Activated naive CD8-positive, alpha-beta T cell (primary cell): ENCODE measurements around the gene PEX11A.

Experiments used
- H3K27ac Mint-ChIP-seq: one replicate; pipeline ENCODE4 v1.8.0; 2021; ENCODE audit warnings: mixed read lengths
- H3K27me3 Mint-ChIP-seq: one replicate; pipeline ENCODE4 v1.8.0; 2021; ENCODE audit warnings: mixed read lengths
- H3K36me3 Mint-ChIP-seq: one replicate; pipeline ENCODE4 v1.8.0; 2021; ENCODE audit warnings: mixed read lengths
- H3K4me1 Mint-ChIP-seq: one replicate; pipeline ENCODE4 v1.8.0; 2021; ENCODE audit warnings: low read depth, mixed read lengths
- H3K4me3 Mint-ChIP-seq: one replicate; pipeline ENCODE4 v1.8.0; 2021; ENCODE audit warnings: mild to moderate bottlenecking, mixed read lengths
- H3K9me3 Mint-ChIP-seq: one replicate; pipeline ENCODE4 v1.8.0; 2021; ENCODE audit warnings: low read depth, mixed read lengths

The PEX11A gene, protein sequence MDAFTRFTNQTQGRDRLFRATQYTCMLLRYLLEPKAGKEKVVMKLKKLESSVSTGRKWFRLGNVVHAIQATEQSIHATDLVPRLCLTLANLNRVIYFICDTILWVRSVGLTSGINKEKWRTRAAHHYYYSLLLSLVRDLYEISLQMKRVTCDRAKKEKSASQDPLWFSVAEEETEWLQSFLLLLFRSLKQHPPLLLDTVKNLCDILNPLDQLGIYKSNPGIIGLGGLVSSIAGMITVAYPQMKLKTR

DNA sequence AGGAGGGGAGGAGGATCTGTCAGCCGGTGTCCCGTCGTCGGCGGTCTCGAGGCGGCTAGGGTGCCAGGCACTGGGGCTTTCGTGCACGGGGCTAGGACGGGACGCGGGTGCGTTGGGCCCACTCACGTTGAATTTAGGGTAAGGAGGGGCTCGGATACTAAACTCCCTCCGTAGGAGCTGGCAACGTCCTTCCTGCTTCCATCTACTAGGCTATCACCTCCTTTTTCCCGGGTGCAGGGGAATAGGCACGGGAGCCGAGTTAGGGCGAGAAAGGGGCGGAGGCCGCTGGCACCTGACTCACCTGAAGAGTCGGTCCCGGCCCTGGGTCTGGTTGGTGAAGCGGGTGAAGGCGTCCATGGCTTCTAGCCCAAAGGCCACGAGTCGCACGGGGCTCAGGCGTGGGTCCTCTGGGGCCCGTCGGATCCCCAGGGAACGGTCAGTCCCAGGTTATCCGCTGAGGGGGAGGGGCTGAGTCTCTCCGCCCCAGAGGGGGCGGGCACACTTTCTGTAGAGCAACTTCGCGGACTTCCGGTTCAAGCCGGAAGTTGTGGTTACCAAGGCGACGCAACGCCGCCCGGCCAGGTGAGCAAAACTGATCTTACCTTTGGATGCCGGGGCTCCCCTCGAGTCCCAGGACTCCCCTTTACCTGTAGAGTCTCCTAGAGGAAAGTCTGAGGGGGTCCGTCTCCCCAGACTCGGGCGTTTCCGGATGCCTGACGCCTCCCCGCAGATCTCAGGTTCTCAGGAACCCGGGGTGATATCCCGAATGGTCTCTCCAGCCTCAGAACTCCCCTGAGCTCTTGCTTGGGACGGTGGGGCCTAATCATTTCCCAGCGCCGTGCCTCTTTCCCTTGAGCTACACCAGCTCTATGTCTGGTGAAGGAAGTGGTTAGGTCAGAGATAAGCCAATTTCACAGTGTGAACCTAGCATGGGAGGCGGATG lies at the start of gene PEX11A, which contains the start of gene WDR93:
Gene PEX11A (minus strand): TSS at position 479 of the 943 bp plus-strand sequence. CDS start 122 bp downstream, at position 357.
Gene WDR93 (plus strand): TSS at position 536 of the 943 bp plus-strand sequence. CDS start 10,936 bp downstream, outside the sequence.
- Mint-ChIP-seq H3K9me3 (no peaks in the 10 kb centered on the region), H3K36me3 (peaks cover 4% of the 10 kb centered on the region), H3K27ac (peak within 1 kb of the TSS; percentile 70), H3K27me3 (no peaks in the 10 kb centered on the region), H3K4me3 (peak within 1 kb of the TSS; percentile 89), H3K4me1 (peaks cover 11% of the 10 kb centered on the region)

DNA sequence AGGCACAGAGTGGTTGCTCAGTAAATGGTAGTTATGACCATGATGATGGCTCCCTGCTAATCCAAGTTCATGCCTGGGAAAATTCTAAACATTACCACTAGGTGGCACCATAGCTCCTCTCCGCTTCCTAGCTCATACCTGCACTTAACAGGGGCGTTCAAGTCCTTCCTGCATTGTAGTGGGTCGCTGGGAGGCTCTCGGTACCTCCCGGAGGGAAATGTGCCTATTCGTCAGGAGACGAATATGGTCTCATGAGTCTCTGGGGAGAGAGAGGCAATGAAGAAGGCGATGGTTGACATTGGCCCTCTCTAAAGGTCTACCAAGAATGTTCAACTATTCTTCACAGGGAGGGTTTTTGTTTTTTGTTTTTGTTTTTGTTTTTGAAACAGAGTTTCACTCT lies 49.6 kb upstream of the PEX11A start:
- H3K4me1 Mint-ChIP-seq, result peaks cover 2% of the 10 kb centered on the region
- H3K27me3 Mint-ChIP-seq, result peaks cover 7% of the 10 kb centered on the region
- H3K9me3 Mint-ChIP-seq, result no peaks in the 10 kb centered on the region
- no peaks in the 10 kb centered on the region for H3K36me3 Mint-ChIP-seq
- H3K4me3 Mint-ChIP-seq, result no peak overlapping the region
- H3K27ac Mint-ChIP-seq, result no peak overlapping the region

GRCh38 chr15:89735773-89736172 lies 45.2 kb upstream of the PEX11A start:
- Mint-ChIP-seq H3K4me3 (no peak overlapping the region), H3K4me1 (peaks cover 2% of the 10 kb centered on the region), H3K27ac (no peak overlapping the region), H3K27me3 (peaks cover 7% of the 10 kb centered on the region), H3K36me3 (no peaks in the 10 kb centered on the region), H3K9me3 (no peaks in the 10 kb centered on the region)

DNA sequence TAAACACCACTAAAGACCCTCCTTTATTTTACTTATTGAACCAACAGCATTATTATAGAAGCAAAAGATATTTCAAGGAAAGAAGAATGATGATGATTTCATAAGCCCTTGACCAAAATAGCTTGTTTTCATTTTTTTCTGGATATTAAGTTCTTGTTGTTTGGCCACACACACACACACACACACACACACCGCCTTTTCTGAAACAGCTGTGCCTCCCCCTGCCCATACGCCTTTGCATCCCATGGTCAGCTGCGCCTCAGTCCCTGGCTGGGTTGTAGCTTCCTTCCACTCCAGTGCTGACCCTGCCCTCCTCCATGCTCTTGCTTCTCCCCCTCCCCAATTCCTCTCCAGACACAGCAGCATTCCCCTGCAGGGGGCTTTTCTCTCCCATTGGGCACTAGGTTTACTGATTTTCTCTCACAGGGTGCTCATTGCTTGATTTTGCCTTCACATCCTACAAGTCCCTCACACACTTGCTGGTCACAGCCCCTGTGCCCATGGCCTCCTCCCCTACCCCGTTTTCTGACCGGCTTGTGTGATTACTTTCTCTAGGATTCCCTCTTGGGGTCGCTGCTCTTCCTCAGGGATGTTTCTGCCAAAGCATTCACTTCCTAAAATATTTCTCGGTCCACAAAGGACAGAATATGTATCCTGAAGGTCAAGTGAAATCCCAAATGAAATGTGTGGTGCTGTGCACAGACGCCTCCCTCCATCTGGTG lies 42.1 kb upstream of the PEX11A start:
- no peaks in the 10 kb centered on the region for H3K4me1 Mint-ChIP-seq
- peaks cover 5% of the 10 kb centered on the region for H3K27me3 Mint-ChIP-seq
- H3K27ac Mint-ChIP-seq, result no peak overlapping the region
- no peaks in the 10 kb centered on the region for H3K9me3 Mint-ChIP-seq
- no peak overlapping the region for H3K4me3 Mint-ChIP-seq
- no peaks in the 10 kb centered on the region for H3K36me3 Mint-ChIP-seq

DNA sequence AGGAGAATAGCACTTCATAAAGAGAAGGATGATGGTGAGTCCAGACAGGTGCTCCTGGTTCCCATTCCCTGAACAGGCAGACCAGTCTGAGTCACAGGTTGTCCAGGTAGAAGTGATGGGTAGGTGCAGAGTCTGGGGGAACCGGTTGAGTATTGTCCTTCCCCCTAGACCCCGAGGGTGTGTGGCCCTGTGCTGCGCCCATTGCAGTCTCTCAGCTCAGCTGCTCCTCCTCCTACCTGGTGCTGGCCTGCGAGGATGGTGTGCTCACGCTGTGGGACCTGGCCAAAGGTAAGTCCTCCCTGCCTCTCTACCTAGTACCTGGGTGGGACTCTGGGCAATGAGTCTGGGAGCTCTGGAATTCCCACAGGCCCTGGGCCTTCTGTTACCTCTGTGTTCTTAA lies 40.7 kb upstream of the PEX11A start:
- Mint-ChIP-seq H3K4me1 (no peaks in the 10 kb centered on the region), H3K4me3 (no peak overlapping the region)

GRCh38 chr15:89728254-89728653 lies 37.7 kb upstream of the PEX11A start:
- peaks cover 3% of the 10 kb centered on the region for H3K9me3 Mint-ChIP-seq
- no peak overlapping the region for H3K27ac Mint-ChIP-seq
- H3K4me1 Mint-ChIP-seq, result no peaks in the 10 kb centered on the region
- H3K36me3 Mint-ChIP-seq, result peaks cover 4% of the 10 kb centered on the region
- peaks cover 1% of the 10 kb centered on the region for H3K27me3 Mint-ChIP-seq
- H3K4me3 Mint-ChIP-seq, result no peak overlapping the region

More for the DNA sequence above, 40.7 kb upstream of the PEX11A start:
- Mint-ChIP-seq H3K27me3 (peaks cover 5% of the 10 kb centered on the region), H3K27ac (no peak overlapping the region), H3K36me3 (no peaks in the 10 kb centered on the region), H3K9me3 (no peaks in the 10 kb centered on the region)

GRCh38 chr15:89725064-89725463 lies 34.5 kb upstream of the PEX11A start:
- Mint-ChIP-seq H3K27ac (no peak overlapping the region), H3K9me3 (peaks cover 3% of the 10 kb centered on the region), H3K36me3 (peaks cover 4% of the 10 kb centered on the region), H3K27me3 (peaks cover 8% of the 10 kb centered on the region), H3K4me3 (no peak overlapping the region), H3K4me1 (no peaks in the 10 kb centered on the region)

- Mint-ChIP-seq H3K27ac (no peak overlapping the region), H3K4me1 (no peaks in the 10 kb centered on the region), H3K4me3 (no peak overlapping the region), H3K27me3 (peaks cover 8% of the 10 kb centered on the region), H3K9me3 (peaks cover 3% of the 10 kb centered on the region), H3K36me3 (peaks cover 4% of the 10 kb centered on the region)
Measured at GRCh38 chr15:89724621-89725020, 34.1 kb upstream of the PEX11A start.

DNA sequence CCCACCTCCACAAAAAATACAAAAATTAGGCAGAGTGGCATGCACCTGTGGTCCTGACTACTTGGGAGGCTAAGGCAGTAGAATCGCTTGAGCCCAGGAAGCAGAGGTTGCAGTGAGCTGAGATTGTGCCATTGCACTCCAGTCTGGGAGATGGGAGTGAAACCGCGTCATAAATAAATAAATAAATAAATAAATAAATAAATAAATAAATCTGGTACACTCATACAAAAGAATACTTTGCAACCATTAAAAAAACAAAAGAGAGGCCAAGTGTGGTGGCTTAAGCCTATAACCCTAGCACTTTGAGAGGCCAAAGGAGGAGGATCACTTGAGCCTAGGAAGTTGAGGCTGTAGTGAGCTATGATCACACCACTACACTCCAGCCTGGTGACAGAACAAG lies 32.5 kb upstream of the PEX11A start:
- peaks cover 8% of the 10 kb centered on the region for H3K27me3 Mint-ChIP-seq
- no peaks in the 10 kb centered on the region for H3K4me1 Mint-ChIP-seq
- H3K27ac Mint-ChIP-seq, result no peak overlapping the region
- H3K36me3 Mint-ChIP-seq, result peaks cover 4% of the 10 kb centered on the region
- H3K9me3 Mint-ChIP-seq, result peaks cover 3% of the 10 kb centered on the region
- H3K4me3 Mint-ChIP-seq, result no peak overlapping the region

- H3K27ac Mint-ChIP-seq, result no peak overlapping the region
- no peaks in the 10 kb centered on the region for H3K9me3 Mint-ChIP-seq
- H3K27me3 Mint-ChIP-seq, result no peaks in the 10 kb centered on the region
- no peak overlapping the region for H3K4me3 Mint-ChIP-seq
- no peaks in the 10 kb centered on the region for H3K4me1 Mint-ChIP-seq
- H3K36me3 Mint-ChIP-seq, result no peaks in the 10 kb centered on the region
Measured at GRCh38 chr15:89714775-89715174, 24.2 kb upstream of the PEX11A start.

- H3K4me3 Mint-ChIP-seq, result no peak overlapping the region
- H3K4me1 Mint-ChIP-seq, result no peaks in the 10 kb centered on the region
- no peaks in the 10 kb centered on the region for H3K9me3 Mint-ChIP-seq
- peaks cover 11% of the 10 kb centered on the region for H3K27me3 Mint-ChIP-seq
- no peak overlapping the region for H3K27ac Mint-ChIP-seq
- peaks cover 2% of the 10 kb centered on the region for H3K36me3 Mint-ChIP-seq
Measured at GRCh38 chr15:89707577-89707976, 17.0 kb upstream of the PEX11A start.

DNA sequence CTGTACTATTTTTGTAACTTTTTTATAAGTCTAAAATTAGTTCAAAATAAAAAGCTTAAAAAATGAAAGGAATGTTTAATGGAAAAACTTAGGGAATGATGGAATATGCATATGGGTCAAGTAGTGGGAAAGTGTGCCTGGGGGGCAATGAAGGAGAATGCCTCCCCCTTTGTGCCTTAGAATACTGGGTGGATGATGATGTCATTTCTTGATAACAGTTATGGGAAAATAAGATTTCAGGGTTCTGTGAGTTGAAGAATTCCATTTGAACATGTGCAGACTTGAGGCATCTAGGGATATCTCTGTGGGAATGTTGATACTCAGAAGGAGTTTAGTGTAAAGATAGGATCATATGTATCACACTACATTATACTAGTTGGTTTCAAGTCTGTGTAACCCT lies 13.9 kb upstream of the PEX11A start:
- no peaks in the 10 kb centered on the region for H3K4me1 Mint-ChIP-seq
- no peak overlapping the region for H3K4me3 Mint-ChIP-seq
- peaks cover 4% of the 10 kb centered on the region for H3K36me3 Mint-ChIP-seq
- H3K9me3 Mint-ChIP-seq, result no peaks in the 10 kb centered on the region
- H3K27ac Mint-ChIP-seq, result no peak overlapping the region
- peaks cover 17% of the 10 kb centered on the region for H3K27me3 Mint-ChIP-seq

- no peak overlapping the region for H3K4me3 Mint-ChIP-seq
- H3K9me3 Mint-ChIP-seq, result no peaks in the 10 kb centered on the region
- peaks cover 5% of the 10 kb centered on the region for H3K36me3 Mint-ChIP-seq
- no peak overlapping the region for H3K27ac Mint-ChIP-seq
- peaks cover 5% of the 10 kb centered on the region for H3K4me1 Mint-ChIP-seq
- H3K27me3 Mint-ChIP-seq, result peaks cover 11% of the 10 kb centered on the region
Measured at GRCh38 chr15:89695198-89695597, 4.6 kb upstream of the PEX11A start.

GRCh38 chr15:89693696-89694095 lies 3.1 kb upstream of the PEX11A start:
- peaks cover 11% of the 10 kb centered on the region for H3K4me1 Mint-ChIP-seq
- no peak overlapping the region for H3K27ac Mint-ChIP-seq
- no peaks in the 10 kb centered on the region for H3K9me3 Mint-ChIP-seq
- no peak overlapping the region for H3K4me3 Mint-ChIP-seq
- H3K36me3 Mint-ChIP-seq, result peaks cover 2% of the 10 kb centered on the region
- H3K27me3 Mint-ChIP-seq, result peaks cover 4% of the 10 kb centered on the region

DNA sequence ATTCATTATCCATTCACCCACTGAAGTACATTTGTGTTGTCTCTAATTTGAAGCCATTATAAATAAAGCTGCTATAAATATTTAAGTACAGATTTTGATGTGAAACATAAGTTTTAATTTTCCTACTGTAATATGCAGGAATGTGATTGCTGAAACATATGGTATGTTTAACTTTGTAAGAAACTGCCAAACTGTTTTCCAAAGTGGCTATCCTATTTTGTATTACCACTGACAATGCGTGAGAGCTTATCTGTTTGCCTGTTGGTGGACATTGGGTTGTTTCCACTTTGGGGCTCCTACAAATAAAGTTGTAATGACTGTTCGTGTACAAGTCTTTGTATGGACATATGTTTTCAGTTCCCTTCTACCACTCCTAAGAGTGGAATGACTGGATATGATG lies 2.5 kb upstream of the PEX11A start:
- H3K4me1 Mint-ChIP-seq, result peaks cover 11% of the 10 kb centered on the region
- H3K4me3 Mint-ChIP-seq, result no peak overlapping the region
- H3K27me3 Mint-ChIP-seq, result peaks cover 3% of the 10 kb centered on the region
- no peak overlapping the region for H3K27ac Mint-ChIP-seq
- H3K36me3 Mint-ChIP-seq, result no peaks in the 10 kb centered on the region
- H3K9me3 Mint-ChIP-seq, result no peaks in the 10 kb centered on the region
